Activated CD4-positive, alpha-beta T cell treated with anti-CD3 and anti-CD28 coated beads for 4 hours (primary cell): Measurements from ENCODE around the gene ATF6.
"Not testable (repeated sequence)": the region's sequence is repeated elsewhere in the genome, so short reads cannot be mapped to it uniquely, and the experiment has no call there.

Experiments used
- DNase-seq, 2 donors: peaks; one replicate each; pipeline ENCODE4 v3.0.0-alpha.2; 2020

The ATF6 gene

GRCh38 chr1:161766102-161766981 is at the start of gene ATF6:
Gene ATF6, plus strand, starts transcription at chr1:161766320. Its CDS starts 41 bp downstream, at chr1:161766361.
- peak; percentile 77 to 81 for DNase-seq

GRCh38 chr1:161718559-161719324 is 47.4 kb upstream of the ATF6 start:
- DNase-seq: no peak

GRCh38 chr1:161719325-161719611 is 46.9 kb upstream of the ATF6 start:
- no peak for DNase-seq

- DNase-seq: no peak
These were observed 45.7 kb upstream of the ATF6 start for GRCh38 chr1:161720422-161720821.

GRCh38 chr1:161720956-161721737 is 45.0 kb upstream of the ATF6 start, which contains the start of gene FCRLB:
Gene FCRLB, plus strand, starts transcription at chr1:161721544. Its CDS starts 1,129 bp downstream, at chr1:161722673.
- no peak for DNase-seq

GRCh38 chr1:161721738-161722343 is 44.3 kb upstream of the ATF6 start:
- DNase-seq: no peak

- no peak for DNase-seq
These were observed 43.7 kb upstream of the ATF6 start for GRCh38 chr1:161722406-161722805.

- no peak for DNase-seq
These were observed 42.5 kb upstream of the ATF6 start for GRCh38 chr1:161723459-161724141.

- DNase-seq: not testable (repeated sequence)
These were observed 40.7 kb upstream of the ATF6 start for GRCh38 chr1:161725258-161725907.

- peak; percentile 24 to 29 for DNase-seq
These were observed 40.1 kb upstream of the ATF6 start for GRCh38 chr1:161725908-161726472.

- DNase-seq: peak; percentile 64 to 69
These were observed 39.5 kb upstream of the ATF6 start for GRCh38 chr1:161726473-161727255.

GRCh38 chr1:161727256-161727924 is 38.7 kb upstream of the ATF6 start:
- peak; percentile 26 to 30 for DNase-seq

- no peak for DNase-seq
These were observed 37.5 kb upstream of the ATF6 start for GRCh38 chr1:161728376-161729226.

- peak; percentile 46 to 52 for DNase-seq
These were observed 36.0 kb upstream of the ATF6 start for GRCh38 chr1:161730050-161730564.

- DNase-seq: no peak
These were observed 34.9 kb upstream of the ATF6 start for GRCh38 chr1:161731241-161731640.

GRCh38 chr1:161731981-161732718 is 34.0 kb upstream of the ATF6 start:
- DNase-seq: no peak

- DNase-seq: no peak
These were observed 32.6 kb upstream of the ATF6 start for GRCh38 chr1:161733526-161733925.

GRCh38 chr1:161735837-161736236 is 30.3 kb upstream of the ATF6 start:
- DNase-seq: no peak
